ENCODE measurements around the gene PHLPP1. TPM values are rescaled to one million over a fixed set of nuclear protein-coding genes. Genes with fewer than 3 reads are reported as not detected.

PHLPP1 gene
- total and polyA plus RNA-seq, 2 donors from 2014 or later = 2.9 to 13.0 TPM

DNA sequence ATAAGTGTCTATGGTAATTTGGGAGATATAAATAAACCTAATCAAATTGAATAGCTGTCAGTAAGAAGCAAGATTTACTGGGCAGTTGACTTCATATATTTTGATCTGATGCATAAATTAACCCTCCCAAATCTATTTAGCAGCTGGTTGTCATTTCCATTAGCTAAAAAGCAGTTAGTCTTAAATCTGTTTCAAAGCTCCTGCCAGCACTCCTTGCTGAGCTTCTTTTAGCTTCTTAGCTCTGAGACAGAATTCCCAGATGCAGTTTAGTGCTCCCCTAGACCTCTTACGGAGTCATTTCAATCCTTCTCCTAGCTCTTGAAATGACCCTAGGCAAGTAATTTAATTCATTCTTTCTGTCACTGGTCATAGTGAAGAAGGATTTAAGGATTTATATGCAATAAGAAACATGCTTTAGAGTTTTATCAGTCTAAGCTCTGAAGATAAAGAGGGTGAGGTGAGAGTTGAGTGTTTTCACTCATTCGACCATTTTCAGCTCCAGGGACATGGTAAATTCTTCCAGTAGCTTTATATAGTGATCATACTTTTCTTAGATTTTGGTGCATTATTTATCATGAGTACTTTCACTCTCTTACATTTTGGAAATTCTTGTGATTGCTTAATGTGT lies 98.9 kb downstream of the PHLPP1 start:
- Histone ChIP-seq H3K9me3 (ENCODE audit: control insufficient read depth in 2 of 3, insufficient read depth in 1 of 3, low read length in 3 of 3) (no peaks in the 10 kb centered on the region), H3K27ac (ENCODE audit: low read depth in 2 of 2, low read length in 2 of 2) (no peak overlapping the region), H3K36me3 (ENCODE audit: control insufficient read depth in 2 of 3, insufficient read depth in 3 of 3, low read length in 3 of 3) (no peaks in the 10 kb centered on the region), H3K4me3 (ENCODE audit: low read length in 3 of 3) (no peak overlapping the region), H3K9ac (ENCODE audit: low read length in 3 of 3) (no peak overlapping the region), H3K27me3 (ENCODE audit: control insufficient read depth, insufficient read depth, low read length) (no peaks in the 10 kb centered on the region), H3K4me1 (ENCODE audit: control insufficient read depth in 2 of 3, insufficient read depth in 2 of 3, low read depth in 1 of 3, low read length in 3 of 3) (peaks cover 0 to 11% (median 6%) of the 10 kb centered on the region in 3 donors)
- intact Hi-C loops (cut with DNase I) = no loop called here
- DNase-seq (peak in 2 of 5 donors; percentile 27 to 35), FAIRE-seq (no peak)
- TF ChIP-seq CTCF (IDR thresholded peaks at IDR 0.05; ENCODE audit: borderline replicate concordance, extremely low read depth, insufficient read depth) = no peak

GRCh38 chr18:62825382-62825781 lies 110.0 kb downstream of the PHLPP1 start:
- Histone ChIP-seq H3K27me3 (ENCODE audit: control insufficient read depth, insufficient read depth, low read length) (no peaks in the 10 kb centered on the region), H3K9ac (ENCODE audit: low read length in 3 of 3) (no peak overlapping the region), H3K36me3 (ENCODE audit: control insufficient read depth in 2 of 3, insufficient read depth in 3 of 3, low read length in 3 of 3) (no peaks in the 10 kb centered on the region), H3K4me3 (ENCODE audit: low read length in 3 of 3) (no peak overlapping the region), H3K27ac (ENCODE audit: low read depth in 2 of 2, low read length in 2 of 2) (no peak overlapping the region), H3K9me3 (ENCODE audit: control insufficient read depth in 2 of 3, insufficient read depth in 1 of 3, low read length in 3 of 3) (no peaks in the 10 kb centered on the region), H3K4me1 (ENCODE audit: control insufficient read depth in 2 of 3, insufficient read depth in 2 of 3, low read depth in 1 of 3, low read length in 3 of 3) (no peaks in the 10 kb centered on the region)
- intact Hi-C loops (cut with DNase I) = no loop called here
- DNase-seq (no peak), FAIRE-seq (no peak)
- no peak for TF ChIP-seq CTCF (IDR thresholded peaks at IDR 0.05; ENCODE audit: borderline replicate concordance, extremely low read depth, insufficient read depth)

DNA sequence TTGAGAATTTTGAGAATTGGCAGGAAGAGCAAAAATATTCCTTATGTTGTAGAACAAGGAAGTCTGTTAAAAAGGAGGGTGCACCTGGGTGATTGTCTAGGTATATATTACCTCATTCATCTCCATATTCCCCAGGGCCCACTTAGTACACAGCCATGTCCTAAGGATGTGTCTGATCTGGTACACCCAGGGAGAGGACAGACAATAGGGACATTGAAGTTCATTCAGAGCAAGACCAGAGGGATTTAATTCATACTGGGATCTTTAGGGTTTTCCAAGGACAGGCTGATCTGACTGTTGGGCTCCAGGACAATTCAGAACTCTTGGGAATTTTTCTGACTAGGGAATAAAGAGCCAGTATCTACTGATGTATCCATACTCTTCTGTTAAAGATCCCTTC lies 112.1 kb downstream of the PHLPP1 start:
- intact Hi-C loops (cut with DNase I) = no loop called here
- H3K4me3 ChIP-seq (ENCODE audit: low read length in 3 of 3) = no peak overlapping the region

More for the DNA sequence above, 112.1 kb downstream of the PHLPP1 start:
- H3K4me1 ChIP-seq (ENCODE audit: control insufficient read depth in 2 of 3, insufficient read depth in 2 of 3, low read depth in 1 of 3, low read length in 3 of 3) = no peaks in the 10 kb centered on the region
- H3K9me3 ChIP-seq (ENCODE audit: control insufficient read depth in 2 of 3, insufficient read depth in 1 of 3, low read length in 3 of 3) = no peaks in the 10 kb centered on the region
- no peak for DNase-seq
- no peak overlapping the region for H3K27ac ChIP-seq (ENCODE audit: low read depth in 2 of 2, low read length in 2 of 2)
- H3K9ac ChIP-seq (ENCODE audit: low read length in 3 of 3) = no peak overlapping the region
- H3K36me3 ChIP-seq (ENCODE audit: control insufficient read depth in 2 of 3, insufficient read depth in 3 of 3, low read length in 3 of 3) = no peaks in the 10 kb centered on the region
- no peak for FAIRE-seq
- no peaks in the 10 kb centered on the region for H3K27me3 ChIP-seq (ENCODE audit: control insufficient read depth, insufficient read depth, low read length)
- no peak for TF ChIP-seq CTCF (IDR thresholded peaks at IDR 0.05; ENCODE audit: borderline replicate concordance, extremely low read depth, insufficient read depth)

Measured in kidney (tissue), 14 donors.